HG03066 (cell line): Measurements from ENCODE around the gene CHSY1.

Experiments
- ATAC-seq: cut with Tn5 transposase; IDR thresholded peaks from one replicate; pipeline ENCODE4 v1.9.1; 2021; ENCODE audit warnings: low read depth; ENCODE audit not compliant: unreplicated experiment

CHSY1 gene

DNA sequence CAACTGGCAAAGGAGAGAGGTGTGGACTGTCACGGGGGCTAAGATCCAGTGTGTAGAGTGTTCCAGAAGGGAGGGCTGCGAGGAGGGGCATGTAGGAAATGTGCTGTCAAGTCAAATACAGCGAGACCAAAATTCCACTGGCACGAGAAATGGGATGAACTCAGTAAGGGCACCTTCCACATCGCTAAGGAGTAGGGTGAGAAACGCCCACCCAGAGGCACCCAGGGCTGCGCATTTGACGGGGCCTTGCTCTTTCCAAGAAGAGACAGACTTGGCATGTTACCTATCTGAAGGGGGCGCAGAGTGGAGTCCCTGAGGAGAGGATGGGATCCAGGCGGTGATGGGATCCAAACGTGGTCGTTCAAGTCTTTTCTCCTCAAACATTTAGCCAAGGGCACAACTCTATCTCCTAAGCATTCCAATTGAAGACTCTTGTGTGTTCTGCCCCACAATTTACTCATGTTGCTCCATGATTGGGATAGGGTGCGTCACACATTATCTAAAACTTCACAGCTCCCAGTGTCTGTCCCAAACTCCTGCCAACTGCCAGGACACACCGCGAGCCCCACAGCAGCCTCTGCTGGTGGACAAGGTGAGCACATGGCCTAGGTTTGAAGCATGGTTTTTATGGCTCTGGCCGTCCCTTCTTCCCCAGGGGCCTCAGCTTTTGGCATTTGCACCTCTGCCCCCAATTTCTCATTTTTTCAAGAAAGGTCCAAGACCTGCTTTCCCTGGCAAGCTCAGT, 17.8 kb upstream of the CHSY1 start:
- no peak for ATAC-seq

DNA sequence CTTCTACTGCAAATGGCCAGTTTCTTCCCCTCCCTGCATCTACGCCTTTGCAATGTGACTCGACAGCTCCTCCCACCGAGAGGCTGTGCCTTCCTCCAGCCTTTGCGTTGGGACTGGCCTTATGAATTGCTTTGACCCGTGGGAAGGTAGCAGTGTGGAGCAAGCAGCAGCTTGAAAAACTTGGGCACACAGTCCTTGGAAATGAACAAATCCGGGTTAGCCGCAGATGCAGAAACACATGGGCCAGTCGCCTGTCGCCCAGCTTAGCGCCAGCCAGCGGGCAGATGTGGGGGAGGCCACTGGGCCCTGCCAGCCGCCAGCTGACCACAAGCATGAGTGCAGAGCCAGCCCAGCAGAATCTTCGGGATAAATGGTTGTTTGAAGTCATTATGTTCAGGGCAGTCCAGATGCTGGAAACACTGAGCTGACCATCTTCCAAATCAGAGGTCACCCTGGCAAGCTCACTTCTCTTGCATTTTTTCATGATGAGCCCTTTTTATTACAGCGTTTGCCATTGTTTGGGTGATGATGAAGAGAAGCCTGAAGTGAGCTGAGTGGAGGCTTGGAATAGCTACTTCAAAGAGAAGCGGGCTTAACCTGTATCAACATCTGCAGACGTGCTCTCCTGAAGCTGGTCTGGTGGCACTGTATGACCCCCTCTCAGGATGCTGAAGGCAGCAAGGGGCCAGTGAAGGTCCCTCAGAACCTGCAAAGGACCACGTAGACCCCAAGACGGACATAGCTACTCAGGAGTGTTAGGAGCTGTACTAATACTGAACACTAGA, 15.7 kb upstream of the CHSY1 start:
- ATAC-seq: no peak

DNA sequence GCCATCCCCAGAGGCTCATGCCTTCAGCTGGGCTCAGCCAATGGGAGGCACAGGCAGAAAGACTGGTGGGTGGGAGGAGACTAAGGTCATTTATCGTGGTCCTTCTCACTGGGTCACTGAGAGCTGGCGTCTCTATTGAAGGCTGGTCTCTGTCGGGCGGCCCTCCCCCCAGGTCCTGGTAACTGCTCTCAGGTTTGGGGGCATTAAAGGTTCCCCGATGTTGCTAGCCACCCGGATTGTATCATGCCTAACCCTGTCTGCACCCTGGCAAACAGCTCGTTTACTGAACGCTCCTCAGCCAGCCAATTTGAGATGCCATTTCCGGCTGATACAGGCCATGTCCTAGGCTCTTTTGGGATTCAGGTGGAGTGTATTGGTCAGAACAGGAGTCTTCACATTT, 14.9 kb upstream of the CHSY1 start:
- ATAC-seq: no peak

DNA sequence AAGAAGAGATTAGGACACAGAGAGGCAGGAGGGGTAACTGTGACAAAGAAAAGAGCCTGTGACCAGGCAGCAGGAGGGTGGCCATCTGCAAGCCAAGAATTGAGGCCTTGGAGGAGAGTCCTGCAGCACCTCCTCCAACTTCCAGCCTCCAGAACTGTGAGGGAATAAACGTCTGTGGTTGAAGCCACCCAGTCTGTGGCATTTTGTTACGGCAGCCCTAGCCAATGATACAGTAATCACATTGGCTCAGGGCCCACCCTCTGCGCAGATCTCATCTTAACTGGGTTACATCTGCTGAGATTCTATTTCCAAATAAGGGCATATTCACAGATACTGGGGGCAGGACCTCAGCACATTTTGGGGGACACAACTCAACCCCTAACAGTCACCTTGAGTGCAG, 14.2 kb upstream of the CHSY1 start:
- no peak for ATAC-seq

DNA sequence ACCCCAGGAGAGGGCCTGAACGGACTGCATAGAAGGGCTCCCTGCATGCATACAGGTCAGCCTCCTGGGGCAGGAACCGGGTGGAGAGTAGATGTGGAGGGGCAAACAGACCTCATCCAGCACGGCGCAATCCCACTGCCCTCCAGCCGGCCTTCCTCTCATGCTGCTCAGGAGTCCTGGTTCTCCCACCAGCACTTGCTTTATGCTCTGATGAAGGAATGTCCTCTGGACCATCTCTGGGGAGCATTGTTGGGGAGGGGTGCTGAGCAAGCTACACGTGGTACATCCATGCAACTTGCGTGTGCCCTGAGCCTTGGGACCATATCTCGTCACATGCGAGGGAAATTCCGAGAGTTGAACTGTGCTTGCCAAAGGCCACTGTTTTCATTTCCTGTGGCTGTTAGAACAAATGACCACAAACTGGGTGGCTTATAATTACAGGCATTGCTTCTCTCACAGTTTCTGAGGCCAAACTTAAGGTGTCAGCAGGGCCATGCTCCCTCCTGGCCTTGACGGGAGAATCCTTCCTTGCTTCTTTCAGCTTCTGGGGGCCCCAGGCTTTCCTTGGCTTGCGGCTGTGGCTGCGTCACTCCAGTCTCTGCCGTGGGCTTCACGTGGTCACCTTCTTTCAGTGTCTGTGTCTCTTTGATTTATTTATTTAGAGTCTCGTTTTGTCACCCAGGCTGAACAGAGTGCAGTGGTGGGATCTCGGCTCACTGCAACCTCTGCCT, 13.2 kb upstream of the CHSY1 start:
- peak; percentile 62 for ATAC-seq

DNA sequence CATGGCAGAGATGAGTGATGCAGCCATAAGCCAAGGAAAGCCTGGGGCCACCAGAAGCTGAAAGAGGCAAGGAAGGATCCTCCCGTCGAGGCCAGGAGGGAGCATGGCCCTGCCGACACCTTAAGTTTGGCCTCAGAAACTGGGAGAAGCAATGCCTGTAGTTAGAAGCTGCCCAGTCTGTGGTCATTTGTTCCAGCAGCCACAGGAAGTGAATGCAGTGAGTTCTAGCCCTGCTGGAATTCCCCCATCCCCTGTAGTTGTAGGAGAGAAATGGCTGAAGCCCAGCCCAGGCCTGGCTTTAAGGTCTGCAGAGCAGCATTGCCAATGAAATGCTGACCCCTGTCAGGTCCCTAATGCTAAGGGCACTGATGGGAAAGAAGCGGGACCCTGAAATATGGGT, 12.2 kb upstream of the CHSY1 start:
- no peak for ATAC-seq

DNA sequence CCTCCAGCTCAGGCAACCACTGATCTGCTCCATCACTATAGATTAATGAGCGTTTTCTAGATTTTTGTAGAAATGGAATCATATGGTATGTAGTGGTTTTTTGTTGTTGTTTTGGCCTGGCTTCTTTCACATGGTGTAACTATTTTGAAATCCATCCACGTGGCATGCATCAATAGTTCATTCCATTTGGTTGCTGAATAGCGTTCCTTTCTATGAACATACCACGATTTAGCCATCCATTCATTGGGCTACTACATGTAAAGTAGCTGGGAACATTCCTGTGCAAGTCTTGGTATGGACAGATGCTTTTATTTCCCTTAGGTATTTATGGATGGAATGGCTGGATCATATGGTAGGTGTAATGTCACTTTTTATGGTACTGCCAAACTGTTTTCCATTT, 10.7 kb upstream of the CHSY1 start:
- ATAC-seq: no peak

DNA sequence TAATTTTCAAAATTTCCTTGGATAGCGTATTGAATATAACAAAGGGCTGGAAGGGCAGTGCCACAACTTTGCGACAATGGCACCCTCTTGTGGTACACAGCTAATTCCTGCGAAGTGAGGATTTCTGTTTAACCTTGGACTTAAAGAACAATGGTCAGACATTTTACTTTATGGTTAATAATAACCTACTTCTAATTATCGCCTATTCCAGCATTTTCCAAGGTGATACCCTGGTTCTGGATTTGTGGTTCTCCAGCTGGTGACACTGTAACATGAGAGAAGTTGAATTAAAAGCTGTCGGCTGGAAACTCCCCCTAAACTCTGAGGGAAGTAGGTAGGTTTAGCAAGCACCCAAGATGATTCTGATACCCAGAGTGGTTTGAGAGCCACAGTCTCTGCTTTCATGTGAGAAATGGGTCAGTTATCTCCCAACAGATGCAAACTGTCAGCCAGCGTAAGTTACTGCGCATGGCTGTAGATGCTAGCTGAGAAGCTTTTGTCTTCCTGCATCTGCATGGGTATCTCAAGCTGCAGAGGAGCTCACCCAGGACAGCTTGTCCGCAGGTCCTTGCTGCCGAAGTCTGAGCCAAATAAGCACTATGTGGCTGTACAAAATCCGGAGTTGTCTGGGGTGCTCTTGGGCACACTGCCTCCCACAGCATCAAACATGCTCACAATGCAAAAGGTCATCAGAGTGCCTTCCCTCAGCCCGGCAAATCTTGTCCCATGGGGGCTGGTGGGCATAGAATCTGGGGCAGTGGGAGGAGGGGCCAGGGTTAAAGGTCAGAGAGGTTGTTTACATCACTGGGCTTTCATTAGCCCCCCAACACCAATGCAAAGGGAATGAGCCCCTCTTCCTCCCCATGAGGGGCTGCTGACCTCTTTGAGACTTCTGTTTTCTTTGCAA, 6.6 kb upstream of the CHSY1 start:
- ATAC-seq: peak; percentile 65

DNA sequence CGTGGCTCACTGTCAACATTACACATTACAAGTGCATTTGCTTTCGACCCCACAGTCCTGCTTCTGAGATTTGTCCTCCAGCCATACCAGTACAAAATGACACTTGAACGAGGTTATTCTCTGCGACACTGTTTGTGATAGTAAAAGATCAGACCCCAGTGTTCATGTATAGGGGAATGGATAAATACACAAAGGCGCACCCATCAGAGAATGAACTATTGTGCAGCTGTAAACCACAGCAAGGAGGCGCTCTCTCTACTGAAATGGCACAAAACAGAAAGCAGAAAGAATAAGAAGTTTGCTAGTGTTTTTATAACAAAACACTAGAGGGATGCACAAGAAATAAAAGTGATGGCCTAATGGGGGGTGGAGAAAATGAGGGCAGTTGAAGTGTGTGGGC, 4.9 kb upstream of the CHSY1 start:
- no peak for ATAC-seq

DNA sequence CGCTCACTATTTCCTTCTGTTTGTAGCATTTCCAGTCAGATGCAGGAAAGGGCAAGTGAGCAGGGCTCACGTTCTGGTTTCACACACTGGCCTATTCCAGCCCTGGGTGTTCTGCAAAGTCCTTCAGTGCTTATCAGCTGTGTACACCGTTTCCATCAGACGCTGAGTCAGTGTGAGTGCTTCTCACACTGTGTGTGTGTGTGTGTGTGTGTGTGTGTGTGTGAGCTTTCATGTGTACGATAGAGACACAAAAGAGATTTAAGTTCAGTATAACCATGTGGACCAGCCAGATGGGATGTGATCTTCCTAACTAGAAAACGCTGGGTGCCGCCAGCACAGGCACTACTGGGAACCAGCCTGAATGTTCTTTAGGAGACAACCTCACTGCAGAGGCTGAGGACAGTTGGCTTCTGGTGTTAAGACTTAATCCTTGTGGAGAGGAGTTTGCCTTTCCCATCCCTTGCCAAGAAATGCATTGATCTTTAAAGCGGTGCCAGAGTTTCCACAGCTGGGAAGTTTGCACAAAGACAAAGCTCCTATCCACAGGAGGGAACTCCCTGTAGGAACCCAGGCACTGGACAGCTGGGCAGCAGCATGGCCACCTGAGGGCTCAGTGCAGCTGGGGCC, 3.9 kb upstream of the CHSY1 start:
- no peak for ATAC-seq

DNA sequence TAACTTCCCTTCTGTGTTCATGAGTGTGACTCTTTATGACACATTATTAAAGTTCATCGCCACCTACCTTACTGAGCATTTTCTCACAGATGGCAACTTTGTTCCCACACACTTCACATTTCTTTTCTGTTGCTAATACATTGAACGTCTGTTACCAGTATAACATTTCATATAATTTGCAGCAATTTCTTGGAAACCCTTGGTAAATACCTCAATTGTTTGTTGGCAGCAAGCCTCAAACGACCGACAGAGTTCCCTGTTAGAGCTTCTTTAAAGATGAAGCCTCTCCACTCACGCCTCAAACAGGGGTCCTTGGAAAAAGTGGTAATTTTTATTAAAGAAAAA, 3.2 kb upstream of the CHSY1 start:
- ATAC-seq: no peak

DNA sequence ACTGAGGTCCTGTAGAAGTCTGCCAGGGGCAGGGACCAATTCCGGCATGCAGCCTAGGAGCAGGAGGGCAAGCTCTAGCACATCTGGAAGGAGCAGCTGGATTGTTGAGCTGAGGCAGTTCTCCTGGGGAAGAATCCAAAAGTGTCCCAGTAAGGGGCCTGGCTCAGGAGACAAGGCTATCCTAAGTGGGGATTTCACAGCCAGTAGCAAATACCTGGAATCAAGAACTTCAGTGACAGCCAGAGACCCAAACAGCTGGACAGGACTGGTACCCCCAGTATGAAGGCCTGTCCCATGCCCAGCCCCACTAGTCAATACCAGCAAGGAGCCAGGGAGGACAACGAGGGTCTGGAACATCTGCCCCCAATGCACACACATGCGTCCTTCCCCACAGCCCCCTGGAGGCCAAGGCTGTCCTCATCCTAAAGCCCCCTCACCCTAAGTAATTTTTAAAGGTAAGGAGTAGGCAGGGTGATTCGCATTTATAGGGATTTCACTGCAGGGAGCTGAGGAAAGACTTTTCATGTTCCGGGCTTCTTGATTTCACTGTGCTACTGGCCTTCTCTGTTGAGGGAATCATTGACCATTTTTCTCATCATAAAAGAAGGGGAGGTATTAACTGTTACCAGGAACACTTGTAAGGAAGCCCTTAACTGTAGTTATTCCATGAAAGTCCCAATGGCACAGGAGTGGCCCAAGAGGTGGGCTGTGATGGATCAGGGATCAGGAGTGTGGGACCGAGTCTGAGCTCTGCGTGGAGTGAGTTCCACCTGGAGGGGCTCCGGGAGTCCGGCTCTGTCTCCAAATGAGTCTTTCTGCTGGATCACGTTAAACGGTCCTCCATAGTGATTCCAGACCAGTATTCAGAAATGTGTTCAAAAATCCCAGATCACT, 2.6 kb upstream of the CHSY1 start:
- ATAC-seq: no peak

DNA sequence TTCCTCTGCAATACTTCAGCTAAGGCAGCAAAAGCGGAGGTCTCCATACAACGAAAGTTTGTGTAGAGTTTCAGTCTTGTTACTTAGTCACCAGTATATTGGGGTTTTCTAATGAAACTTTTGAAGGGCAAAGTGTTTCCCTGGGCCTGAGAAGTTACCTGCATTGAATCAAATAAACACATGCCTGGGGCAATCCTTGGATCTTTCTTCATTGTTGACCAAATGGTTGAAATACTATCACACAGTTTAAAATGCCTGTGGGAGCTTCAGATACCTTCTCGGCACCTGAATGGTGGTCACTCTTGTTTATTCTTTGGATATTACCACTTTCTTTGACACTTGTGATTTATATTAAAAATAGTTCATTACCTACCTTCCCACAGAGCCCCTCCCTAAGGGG, 988 bp upstream of the CHSY1 start:
- ATAC-seq: no peak

DNA sequence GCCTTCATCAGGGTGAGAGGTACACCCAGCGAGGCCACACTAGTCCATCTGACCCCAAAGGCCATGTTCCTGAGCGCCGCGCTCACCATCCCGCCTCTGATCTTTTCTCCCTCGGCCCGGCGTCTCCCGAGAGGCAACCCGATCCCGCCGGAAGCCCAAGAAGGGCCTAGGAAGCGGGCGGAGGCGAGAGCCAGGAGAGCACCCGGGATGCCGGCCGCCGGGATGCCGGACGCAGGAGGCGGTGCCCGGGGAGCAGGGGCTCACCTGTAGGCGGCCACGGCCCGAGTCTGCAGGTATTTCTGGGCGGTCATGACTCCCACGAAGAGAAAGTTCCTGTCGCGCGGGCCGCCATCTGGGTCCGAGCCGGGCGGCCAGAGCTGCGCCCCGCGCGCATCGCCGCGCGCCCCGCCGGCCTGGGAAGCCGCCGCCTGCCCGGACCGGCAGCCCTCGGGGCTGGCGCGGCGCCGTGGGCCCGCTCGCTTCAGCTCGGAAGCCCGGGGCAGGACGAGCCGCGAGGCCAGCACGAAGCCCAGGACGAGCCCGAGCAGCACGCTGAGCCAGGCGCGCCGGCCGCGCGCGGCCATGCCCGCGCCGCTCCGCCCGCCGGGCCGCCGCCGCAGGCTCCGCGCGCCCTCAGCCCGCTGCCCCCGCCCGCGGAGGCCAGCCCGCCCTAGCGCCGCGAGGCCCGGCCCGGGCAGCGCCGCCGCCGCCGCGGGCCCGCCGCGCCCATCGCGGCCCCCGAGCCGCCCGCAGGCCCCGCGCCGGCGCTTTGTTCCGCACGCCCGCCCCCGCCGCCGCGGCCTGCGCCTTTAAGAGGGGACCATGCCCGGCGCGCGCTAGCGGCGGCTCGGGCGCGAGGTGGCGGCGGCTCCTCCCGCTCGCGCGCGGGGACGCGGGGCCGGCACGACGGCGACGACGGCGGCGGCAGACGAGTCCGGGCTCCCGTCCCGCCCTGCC, 697 bp downstream of the CHSY1 start:
- ATAC-seq: peak; percentile 29

DNA sequence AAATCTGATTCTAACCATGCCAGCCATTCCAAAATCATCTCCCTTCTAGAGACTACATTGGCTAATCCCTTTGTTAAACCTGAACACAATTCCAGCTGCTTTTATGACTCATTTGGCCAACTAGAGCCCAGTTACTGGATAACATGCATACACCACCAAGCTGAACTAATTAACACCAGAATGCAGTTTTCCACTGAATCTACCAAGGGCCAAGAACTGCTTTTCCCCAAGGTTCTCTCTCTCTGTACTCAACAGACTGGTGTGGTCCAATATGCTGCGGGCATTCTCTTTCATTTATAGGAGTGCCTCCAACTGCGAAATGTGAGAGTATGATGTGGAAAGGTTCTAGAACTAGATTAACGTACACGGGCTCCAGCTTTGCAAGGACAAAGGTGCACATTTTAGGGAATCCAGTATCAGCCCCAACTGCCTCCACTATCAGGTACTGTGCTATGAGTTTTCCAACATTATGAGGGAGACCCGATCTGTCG, 1.5 kb downstream of the CHSY1 start:
- no peak for ATAC-seq

DNA sequence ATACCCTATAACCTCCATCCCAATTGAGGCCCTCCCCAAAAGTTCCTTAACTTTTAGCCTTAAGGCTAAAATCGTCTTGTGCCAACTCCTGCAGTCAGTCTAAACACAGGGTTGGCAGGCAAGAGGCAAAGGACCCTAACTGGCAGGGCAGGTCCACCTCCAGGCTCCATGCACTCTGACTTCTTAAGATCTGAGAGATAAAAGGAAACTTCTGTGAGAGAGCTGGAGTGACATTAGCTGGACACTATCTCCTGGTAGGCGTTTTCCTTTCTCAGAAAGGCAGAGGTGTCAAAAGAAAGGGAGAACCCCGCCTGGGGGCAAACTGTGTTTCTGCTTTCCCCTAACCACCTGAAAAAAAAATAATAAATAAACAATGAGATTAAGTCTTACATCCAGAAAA, 3.6 kb downstream of the CHSY1 start:
- ATAC-seq: no peak

DNA sequence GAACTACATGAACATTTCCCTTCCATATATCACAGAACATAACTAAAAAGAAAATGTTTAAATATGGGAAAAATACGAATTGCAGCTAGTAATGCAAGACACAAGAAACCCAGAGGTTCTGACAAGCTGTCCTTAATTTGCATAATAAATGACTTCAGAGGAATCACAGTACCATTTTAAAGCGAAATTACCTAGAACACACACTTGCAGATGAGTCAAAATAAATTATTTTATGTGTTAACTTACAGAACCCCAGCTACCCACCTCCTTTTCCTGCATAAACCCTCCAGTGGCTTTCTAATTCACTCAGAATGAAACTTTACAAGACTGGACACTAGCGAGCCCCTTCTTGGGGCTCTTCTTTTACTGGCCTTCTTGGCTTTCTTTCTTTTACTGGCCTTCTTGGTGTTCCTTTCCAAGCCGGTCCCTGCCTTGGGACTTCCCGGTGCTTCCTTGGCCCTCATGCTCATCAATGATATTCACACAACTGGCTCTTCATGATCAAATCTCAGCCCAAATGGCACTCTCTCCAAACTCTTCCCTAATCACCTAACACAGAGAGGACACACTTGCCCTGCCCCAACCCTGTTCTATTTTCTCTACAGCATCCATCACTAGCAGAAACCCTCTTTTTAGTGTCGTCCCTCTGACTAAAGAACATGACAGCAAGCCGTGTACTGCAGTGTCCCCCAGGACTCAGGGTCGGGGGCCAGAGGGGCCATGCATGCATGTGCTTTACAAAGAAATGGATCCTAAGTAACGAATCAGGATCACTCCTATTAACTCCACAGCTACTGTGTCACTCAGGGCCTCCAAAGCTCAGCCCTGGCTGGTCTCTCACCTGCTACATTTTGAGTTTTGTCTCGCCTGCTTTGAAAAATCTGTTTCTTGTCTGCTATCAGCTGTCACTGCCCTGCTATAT, 4.8 kb downstream of the CHSY1 start:
- no peak for ATAC-seq
